ENCODE results near the gene SREK1IP1. TPM values are rescaled to one million over a fixed set of nuclear protein-coding genes. Genes with fewer than 3 reads are reported as not detected.

The SREK1IP1 gene
- total RNA-seq, 1 experiment from 2014 or later: 31.7 TPM

DNA sequence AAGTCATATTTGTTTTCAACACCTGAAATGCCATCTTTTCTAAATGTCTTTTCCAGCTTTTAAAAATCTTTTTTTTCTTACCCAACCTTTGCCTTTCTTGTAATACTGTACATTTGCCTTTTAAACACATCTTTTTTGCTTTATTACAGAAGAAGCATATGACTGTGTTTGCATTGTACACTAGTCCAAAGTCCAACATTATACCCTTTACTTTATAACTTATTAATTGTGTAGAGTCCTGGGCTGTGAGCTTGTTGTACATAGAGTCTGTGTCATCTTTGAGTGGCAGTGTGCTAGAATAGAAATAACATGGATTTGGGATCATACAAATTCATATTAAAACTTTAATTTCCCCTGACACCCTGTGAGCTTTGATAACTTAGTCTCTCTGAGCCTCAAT lies 24.0 kb upstream of the SREK1IP1 start:
- POLR2A ChIA-PET (ENCODE audit: low non-redundant PET): no interaction called here
- CTCF ChIA-PET: no interaction called here
- Histone ChIP-seq H3K27ac (ENCODE audit: low read depth, low read length, poor library complexity, severe bottlenecking) (no peak overlapping the region), H3K4me3 (ENCODE audit: low read depth, low read length, poor library complexity, severe bottlenecking) (no peak overlapping the region), H3K27me3 (replicated peaks; ENCODE audit: insufficient read depth, low read depth, low read length, poor library complexity) (no peaks in the 10 kb centered on the region), H3K9me3 (ENCODE audit: low read depth, low read length, poor library complexity, severe bottlenecking) (no peaks in the 10 kb centered on the region), H3K4me1 (ENCODE audit: insufficient read depth, low read length, poor library complexity, severe bottlenecking) (no peaks in the 10 kb centered on the region), H3K36me3 (ENCODE audit: insufficient read depth, low read length, poor library complexity, severe bottlenecking) (no peaks in the 10 kb centered on the region)
- DNase-seq (ENCODE audit: low spot score): no peak
- TF ChIP-seq, protein P1, sequence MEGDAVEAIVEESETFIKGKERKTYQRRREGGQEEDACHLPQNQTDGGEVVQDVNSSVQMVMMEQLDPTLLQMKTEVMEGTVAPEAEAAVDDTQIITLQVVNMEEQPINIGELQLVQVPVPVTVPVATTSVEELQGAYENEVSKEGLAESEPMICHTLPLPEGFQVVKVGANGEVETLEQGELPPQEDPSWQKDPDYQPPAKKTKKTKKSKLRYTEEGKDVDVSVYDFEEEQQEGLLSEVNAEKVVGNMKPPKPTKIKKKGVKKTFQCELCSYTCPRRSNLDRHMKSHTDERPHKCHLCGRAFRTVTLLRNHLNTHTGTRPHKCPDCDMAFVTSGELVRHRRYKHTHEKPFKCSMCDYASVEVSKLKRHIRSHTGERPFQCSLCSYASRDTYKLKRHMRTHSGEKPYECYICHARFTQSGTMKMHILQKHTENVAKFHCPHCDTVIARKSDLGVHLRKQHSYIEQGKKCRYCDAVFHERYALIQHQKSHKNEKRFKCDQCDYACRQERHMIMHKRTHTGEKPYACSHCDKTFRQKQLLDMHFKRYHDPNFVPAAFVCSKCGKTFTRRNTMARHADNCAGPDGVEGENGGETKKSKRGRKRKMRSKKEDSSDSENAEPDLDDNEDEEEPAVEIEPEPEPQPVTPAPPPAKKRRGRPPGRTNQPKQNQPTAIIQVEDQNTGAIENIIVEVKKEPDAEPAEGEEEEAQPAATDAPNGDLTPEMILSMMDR (conservative IDR thresholded peaks at IDR 0.05; ENCODE audit: low read depth, low read length): no peak
- no peak for TF ChIP-seq EZH2 (IDR thresholded peaks at IDR 0.05; ENCODE audit: borderline replicate concordance, low read depth, low read length, poor library complexity, severe bottlenecking)
- no TSS peak for BruUV-seq (replicated peaks)
- intact Hi-C loops (cut with micrococcal nuclease; ENCODE audit: unreplicated experiment): no loop called here

DNA sequence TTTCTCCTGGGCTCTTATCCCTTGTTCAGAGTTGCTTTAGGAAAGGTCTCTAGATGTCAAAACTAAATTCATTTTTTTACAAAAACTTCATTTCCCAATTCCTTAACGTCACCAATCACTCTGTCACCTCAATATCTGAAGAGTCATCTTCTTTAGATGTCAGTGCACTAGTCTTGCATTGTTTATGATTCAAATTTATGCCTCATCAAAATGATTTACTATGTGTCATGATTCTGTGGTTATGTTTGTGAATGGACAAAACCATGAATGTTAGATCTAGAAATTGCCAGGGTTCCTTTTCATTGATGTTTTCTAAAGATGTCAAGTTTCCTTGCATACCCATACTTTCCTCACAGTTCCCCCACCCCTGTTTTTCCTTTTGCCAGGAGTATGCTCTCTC lies 21.7 kb upstream of the SREK1IP1 start:
- DNase-seq (ENCODE audit: low spot score): no peak
- Histone ChIP-seq H3K4me1 (ENCODE audit: insufficient read depth, low read length, poor library complexity, severe bottlenecking) (no peaks in the 10 kb centered on the region), H3K27me3 (replicated peaks; ENCODE audit: insufficient read depth, low read depth, low read length, poor library complexity) (no peaks in the 10 kb centered on the region), H3K27ac (ENCODE audit: low read depth, low read length, poor library complexity, severe bottlenecking) (no peak overlapping the region), H3K4me3 (ENCODE audit: low read depth, low read length, poor library complexity, severe bottlenecking) (no peak overlapping the region), H3K36me3 (ENCODE audit: insufficient read depth, low read length, poor library complexity, severe bottlenecking) (no peaks in the 10 kb centered on the region), H3K9me3 (ENCODE audit: low read depth, low read length, poor library complexity, severe bottlenecking) (no peaks in the 10 kb centered on the region)
- no TSS peak for BruUV-seq (replicated peaks)
- CTCF ChIA-PET: no interaction called here
- POLR2A ChIA-PET (ENCODE audit: low non-redundant PET): no interaction called here
- TF ChIP-seq EZH2 (IDR thresholded peaks at IDR 0.05; ENCODE audit: borderline replicate concordance, low read depth, low read length, poor library complexity, severe bottlenecking): no peak
- TF ChIP-seq, protein P1 (conservative IDR thresholded peaks at IDR 0.05; ENCODE audit: low read depth, low read length): no peak
- intact Hi-C loops (cut with micrococcal nuclease; ENCODE audit: unreplicated experiment): no loop called here

DNA sequence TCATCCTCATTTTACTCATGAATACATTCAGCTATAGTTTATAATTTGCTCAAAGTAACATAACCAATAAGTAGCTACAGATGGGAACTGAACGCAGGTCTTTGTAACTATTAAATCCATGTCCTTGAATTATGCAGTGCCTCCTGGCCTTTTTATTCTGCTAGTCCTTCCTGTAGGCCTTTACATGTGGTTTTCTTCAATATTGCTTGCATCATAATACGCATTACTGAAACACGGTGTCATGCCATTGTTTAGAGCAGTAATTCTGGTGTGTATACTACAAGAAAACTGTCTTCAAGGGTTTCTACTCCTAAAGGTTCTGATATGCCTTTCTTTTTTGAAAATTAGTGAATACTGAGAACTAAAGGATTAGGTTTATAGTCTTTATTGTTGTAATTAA lies 21.0 kb upstream of the SREK1IP1 start:
- H3K9me3 ChIP-seq (ENCODE audit: low read depth, low read length, poor library complexity, severe bottlenecking): no peaks in the 10 kb centered on the region
- TF ChIP-seq, protein P1 (conservative IDR thresholded peaks at IDR 0.05; ENCODE audit: low read depth, low read length): no peak
- no peak for TF ChIP-seq EZH2 (IDR thresholded peaks at IDR 0.05; ENCODE audit: borderline replicate concordance, low read depth, low read length, poor library complexity, severe bottlenecking)
- H3K36me3 ChIP-seq (ENCODE audit: insufficient read depth, low read length, poor library complexity, severe bottlenecking): no peaks in the 10 kb centered on the region
- POLR2A ChIA-PET (ENCODE audit: low non-redundant PET): no interaction called here
- H3K27ac ChIP-seq (ENCODE audit: low read depth, low read length, poor library complexity, severe bottlenecking): no peak overlapping the region
- CTCF ChIA-PET: no interaction called here
- H3K27me3 ChIP-seq (replicated peaks; ENCODE audit: insufficient read depth, low read depth, low read length, poor library complexity): no peaks in the 10 kb centered on the region
- H3K4me1 ChIP-seq (ENCODE audit: insufficient read depth, low read length, poor library complexity, severe bottlenecking): no peaks in the 10 kb centered on the region
- no peak overlapping the region for H3K4me3 ChIP-seq (ENCODE audit: low read depth, low read length, poor library complexity, severe bottlenecking)
- DNase-seq (ENCODE audit: low spot score): peak; percentile 10
- no TSS peak for BruUV-seq (replicated peaks)
- intact Hi-C loops (cut with micrococcal nuclease; ENCODE audit: unreplicated experiment): loop anchor here (10.0 kb wide), 1 partner anchor 645 kb away; no protein-coding TSS in a partner anchor
